ENCODE data around the gene GP9. TPM values are rescaled to one million over a fixed set of nuclear protein-coding genes. Genes with fewer than 3 reads are reported as not detected.

Gene GP9
- total RNA-seq, 1 experiment from 2014 or later: not detected

DNA sequence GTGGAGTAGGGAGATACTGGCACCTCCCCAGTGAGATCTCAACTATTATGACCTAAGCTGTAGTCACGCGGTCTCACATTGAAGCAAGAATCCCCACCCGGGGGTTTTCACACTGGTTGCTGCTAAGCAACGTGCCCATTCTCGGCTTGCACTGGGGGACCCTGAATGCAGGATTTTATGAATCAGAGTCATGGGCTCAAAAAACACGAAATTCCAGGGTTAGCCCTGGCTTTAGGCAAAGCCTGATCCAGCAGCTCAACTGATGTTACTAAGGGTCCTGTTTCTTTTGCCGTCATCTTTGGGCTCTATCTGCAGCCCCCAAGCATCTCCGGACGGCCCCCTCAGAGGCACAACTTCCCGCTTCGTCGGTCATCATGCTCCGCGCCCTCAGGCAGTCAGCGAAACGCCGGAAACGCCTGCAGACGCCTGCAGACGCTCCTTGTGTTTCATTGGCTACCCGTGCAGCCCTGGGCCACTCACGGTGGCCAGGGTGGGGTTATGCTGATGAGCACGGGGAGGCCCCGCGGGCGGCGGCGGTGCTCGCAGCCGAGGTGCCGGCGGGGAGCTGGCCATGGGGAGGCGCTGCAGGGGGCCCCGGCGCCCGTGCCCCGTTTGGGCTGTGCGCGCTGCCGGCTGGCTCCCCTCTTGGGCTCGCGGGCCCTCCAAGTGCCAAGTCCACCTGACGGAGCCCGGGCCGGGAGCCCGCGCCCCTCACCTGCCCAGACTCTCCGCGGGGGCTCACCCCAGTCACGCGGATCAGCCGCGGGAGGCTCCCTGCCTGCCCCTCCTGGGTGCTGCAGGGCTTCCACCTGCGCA lies 33.6 kb upstream of the GP9 start:
- in situ Hi-C loops (cut with HindIII; ENCODE audit: low sequenced_read_pairs): no loop called here
- peak; percentile 88 for DNase-seq (ENCODE audit: low spot score)

DNA sequence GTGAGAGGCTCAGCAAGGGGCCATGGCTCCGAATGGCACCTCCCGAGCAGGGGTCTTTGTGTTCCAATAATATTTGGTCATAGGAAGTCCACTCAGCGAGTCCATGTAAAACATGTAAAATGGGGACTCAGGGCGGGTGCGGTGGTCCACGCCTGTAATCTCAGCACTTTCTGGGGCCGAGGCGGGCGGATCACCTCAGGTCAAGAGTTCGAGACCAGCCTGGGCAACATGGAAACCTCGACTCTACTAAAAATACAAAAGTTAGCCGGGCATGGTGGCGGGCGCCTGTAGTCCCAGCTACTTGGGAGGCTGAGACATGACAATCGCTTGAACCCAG lies 33.1 kb upstream of the GP9 start:
- in situ Hi-C loops (cut with HindIII; ENCODE audit: low sequenced_read_pairs): no loop called here
- no peak for DNase-seq (ENCODE audit: low spot score)

DNA sequence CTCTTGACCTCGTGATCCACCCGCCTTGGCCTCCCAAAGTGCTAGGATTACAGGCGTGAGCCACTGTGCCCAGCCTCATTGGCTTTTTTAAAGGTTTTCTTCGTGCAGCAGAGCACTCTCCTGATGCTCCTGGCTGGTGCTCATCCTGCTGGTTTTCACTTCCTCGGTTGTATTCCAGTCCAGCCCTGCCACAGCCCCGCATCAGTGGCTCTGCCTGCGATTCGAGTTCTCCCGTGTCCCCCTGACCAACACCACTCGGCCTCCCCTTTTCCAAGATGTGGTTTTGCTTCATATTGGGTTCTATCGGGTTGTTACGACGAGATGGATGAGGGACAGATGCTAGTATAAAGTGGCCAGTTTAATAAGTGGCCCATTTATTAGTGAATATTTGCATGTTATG lies 31.7 kb upstream of the GP9 start:
- no peak for DNase-seq (ENCODE audit: low spot score)
- in situ Hi-C loops (cut with HindIII; ENCODE audit: low sequenced_read_pairs): no loop called here

- in situ Hi-C loops (cut with HindIII; ENCODE audit: low sequenced_read_pairs): no loop called here
- DNase-seq (ENCODE audit: low spot score): no peak
Measured at GRCh38 chr3:129030611-129031010, 30.0 kb upstream of the GP9 start.

GRCh38 chr3:129031476-129032215 lies 28.9 kb upstream of the GP9 start:
- in situ Hi-C loops (cut with HindIII; ENCODE audit: low sequenced_read_pairs): no loop called here

GRCh38 chr3:129032716-129033115 lies 27.9 kb upstream of the GP9 start:
- DNase-seq (ENCODE audit: low spot score): no peak
- in situ Hi-C loops (cut with HindIII; ENCODE audit: low sequenced_read_pairs): no loop called here

More at GRCh38 chr3:129031476-129032215, 28.9 kb upstream of the GP9 start:
- DNase-seq (ENCODE audit: low spot score): no peak

- DNase-seq (ENCODE audit: low spot score): no peak
- in situ Hi-C loops (cut with HindIII; ENCODE audit: low sequenced_read_pairs): no loop called here
Measured at GRCh38 chr3:129033151-129033550, 27.4 kb upstream of the GP9 start.

DNA sequence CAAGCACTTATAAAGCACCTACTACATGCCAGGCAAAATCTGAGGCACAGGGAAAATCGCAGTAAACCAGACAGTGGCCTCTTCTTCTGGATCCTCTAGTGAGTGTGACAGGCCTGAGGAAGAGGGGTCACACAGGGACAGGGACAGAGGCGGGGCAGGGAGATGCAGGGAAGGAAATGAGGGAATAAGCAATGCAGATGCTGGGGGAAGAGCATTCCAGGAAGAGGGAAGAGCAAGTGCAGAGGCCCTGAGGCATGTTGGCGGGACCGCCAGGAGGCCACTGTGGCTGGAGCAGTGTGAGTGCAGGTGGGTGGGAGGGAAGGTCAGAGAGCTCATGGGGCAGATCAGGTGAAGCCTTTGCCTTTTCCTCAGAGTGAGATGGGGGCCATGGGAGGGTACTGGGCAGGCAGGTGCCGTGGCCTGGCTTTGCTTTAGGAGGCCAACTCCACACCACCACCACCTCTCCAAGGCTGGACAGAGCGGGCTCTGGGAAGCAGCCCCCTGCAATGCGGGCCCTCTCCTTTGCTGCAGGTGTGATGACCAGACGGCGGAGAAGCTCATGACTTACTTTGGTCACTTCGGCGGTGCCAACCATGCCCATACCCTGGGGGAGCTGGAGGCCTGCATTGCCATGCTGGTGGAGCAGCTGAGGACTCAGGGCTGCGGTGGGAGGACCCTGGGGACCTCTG lies 26.8 kb upstream of the GP9 start:
- in situ Hi-C loops (cut with HindIII; ENCODE audit: low sequenced_read_pairs): no loop called here
- no peak for DNase-seq (ENCODE audit: low spot score)

DNA sequence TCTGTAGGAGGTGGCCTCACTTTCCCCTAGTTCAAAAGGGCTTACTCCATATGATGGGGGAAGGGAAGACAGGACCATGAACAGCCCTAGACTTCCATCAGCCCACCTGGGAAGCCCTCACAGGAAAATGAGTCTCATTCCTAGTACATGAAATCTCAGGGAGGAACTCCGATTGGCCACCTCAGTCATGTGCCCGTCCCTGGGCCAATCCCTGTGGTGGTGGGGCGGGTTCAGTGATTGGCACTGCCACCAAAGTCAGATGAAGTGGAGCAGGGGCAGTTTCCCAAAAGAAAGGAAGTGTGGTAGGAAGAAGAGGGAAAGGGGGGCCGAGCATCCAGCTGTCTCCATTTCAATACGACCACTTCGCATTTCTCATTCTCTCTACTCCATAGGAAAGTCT lies 25.9 kb upstream of the GP9 start:
- DNase-seq (ENCODE audit: low spot score): no peak
- in situ Hi-C loops (cut with HindIII; ENCODE audit: low sequenced_read_pairs): no loop called here

DNA sequence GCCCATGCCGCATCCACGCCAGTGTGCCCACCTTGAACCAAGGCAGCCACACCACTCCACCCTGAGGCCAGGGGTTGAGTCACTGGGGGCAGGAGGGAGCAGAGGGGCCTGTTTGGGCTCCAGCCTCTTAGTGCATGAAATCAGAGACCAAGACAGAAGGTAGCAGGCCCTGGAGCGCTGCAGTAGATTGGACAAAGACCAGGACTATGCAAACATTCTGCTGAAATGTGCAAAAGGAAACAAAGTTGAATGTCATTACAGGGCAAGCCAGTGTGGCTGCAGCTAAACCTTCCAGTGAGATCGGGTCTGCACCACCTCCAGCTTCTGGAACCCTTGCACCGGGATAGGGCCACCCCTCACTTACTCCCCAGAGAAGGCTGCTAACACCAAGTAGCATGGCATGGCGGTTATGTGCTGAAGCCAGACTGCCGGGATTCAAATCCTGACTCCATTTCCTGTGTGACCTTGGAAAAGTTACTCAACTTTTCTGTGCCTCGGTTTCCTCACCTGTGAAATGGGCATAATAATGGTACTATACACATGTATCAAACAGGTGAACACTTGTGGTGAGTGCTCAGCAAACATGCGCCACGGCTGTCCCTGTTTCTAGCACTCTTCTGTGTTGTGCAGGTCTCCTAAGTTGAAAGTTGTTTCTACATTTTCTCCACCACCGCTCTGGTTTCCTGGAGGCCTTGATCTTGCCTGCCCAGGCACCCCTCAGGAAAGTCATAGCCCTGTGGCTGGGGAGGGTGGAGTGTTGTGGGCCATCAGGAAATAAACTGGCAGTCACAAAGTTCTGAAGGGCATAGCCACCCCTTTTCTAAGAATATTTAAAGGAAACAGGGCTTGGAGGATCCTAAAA lies 25.0 kb upstream of the GP9 start:
- DNase-seq (ENCODE audit: low spot score): no peak
- in situ Hi-C loops (cut with HindIII; ENCODE audit: low sequenced_read_pairs): no loop called here

DNA sequence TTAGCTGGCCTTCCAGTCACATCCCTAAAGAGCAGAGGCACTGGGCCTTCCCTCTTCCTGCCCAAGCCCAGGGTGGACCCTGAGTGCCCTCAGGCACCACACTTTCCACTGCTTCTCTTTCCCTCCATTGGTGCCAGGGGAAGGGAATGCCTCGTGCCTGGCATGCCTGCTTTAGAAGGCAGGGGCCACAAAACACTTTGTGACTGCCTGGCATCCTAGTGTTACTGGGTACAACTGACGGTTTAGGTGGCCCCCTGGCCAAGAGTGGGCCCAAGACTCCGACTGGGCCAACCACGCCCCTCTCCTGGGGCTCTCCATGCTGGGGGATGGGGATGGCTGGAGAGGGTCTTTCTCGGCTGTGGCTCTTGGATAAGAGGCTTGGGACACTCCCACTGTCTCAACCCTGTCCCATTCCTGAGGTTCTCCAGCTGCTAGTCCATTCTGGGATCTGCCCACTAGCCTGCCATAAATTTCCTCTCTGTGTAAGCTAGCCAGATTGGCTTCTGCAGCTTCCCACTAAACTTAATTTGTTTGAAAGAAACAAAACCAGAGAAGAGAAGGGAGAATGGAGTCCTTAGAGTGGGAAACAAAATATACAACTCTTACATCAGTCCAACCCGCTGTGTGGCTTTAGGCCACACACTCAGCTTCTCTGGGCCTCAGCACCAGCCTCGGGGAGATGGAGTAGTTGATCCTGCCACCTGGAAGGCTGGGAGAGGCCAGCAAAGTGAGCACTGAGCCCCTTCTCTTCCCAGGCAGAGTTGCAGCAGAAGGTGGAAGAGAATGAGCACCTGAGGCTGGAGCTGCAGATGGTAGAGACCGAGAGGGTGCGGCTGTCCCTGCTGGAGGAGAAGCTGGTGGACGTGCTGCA lies 24.1 kb upstream of the GP9 start:
- DNase-seq (ENCODE audit: low spot score): no peak
- in situ Hi-C loops (cut with HindIII; ENCODE audit: low sequenced_read_pairs): no loop called here

- no peak for DNase-seq (ENCODE audit: low spot score)
- in situ Hi-C loops (cut with HindIII; ENCODE audit: low sequenced_read_pairs): no loop called here
Measured at GRCh38 chr3:129037093-129037419, 23.5 kb upstream of the GP9 start.

DNA sequence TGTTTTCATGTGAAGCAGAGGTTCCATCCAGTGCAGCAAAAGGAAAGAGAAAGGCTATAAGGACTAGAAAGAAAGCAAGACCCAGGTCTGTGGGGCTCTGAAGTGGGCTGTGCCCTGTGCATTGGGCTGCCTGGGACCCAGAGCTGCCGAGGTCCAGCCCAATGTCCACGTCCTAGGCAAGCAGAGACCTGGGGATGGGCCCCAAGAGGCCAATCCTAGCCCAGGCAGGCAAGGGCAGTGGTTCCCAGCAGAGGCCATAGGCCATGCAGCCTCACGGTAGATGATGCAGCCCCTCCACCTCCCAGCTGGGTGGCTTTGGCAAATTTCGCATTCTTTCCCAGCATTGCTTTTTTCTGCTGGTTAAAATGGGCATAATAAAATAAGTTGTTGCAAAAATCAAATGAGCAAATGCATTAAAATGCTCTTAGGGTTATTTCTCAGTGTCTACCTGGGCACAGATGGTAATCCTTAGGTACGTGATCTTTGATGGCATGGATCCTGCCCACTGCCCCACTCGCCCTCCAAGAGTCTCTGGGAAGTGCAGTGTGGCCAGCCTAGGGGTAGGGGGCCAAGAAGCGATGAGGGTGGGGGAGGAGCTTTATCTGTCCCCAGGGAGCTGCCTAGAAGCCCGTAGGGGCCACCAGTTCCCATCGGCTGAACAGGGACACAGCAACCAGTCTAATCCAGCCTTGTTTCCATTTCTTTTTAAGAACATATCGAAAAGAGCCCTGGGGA lies 22.3 kb upstream of the GP9 start:
- in situ Hi-C loops (cut with HindIII; ENCODE audit: low sequenced_read_pairs): no loop called here

DNA sequence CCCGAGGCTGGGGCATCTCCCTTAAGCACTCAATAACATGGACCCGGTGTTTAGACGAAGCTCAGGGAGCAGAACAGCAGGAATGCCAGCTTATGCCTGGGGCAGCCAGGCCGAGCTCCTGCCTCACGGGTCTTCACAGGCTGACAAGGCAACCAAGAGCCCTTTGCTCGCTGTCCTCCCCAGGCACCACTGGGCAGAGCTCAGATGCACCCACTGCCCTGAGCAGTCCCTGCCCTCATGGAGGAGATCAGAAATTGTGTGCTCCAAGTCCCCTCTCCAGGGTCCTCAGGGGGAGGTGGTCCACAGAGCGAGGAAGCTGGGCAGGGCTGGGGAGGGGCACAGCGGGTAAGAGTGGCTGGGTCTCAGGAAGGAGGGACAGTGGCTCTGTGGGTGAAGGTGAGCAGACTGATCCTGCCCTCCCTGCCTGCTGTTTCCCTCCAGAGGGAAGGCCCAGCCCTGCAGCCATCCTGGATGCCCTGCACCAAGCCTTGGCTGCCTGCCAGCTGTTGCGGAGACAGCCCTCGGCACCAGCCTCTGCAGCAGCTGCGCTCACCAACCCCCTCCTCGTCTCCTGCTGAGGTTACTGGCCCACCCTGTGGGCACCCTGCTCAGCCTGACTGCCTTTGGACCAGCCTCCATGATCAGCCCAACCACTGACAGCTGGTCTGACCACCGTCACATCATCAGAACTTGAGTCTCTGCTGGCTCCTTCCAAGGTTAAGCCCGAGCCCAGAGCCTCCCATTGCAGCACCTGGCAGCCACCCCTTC lies 21.1 kb upstream of the GP9 start:
- in situ Hi-C loops (cut with HindIII; ENCODE audit: low sequenced_read_pairs): no loop called here
- no peak for DNase-seq (ENCODE audit: low spot score)

More for the DNA sequence above, 22.3 kb upstream of the GP9 start:
- no peak for DNase-seq (ENCODE audit: low spot score)

DNA sequence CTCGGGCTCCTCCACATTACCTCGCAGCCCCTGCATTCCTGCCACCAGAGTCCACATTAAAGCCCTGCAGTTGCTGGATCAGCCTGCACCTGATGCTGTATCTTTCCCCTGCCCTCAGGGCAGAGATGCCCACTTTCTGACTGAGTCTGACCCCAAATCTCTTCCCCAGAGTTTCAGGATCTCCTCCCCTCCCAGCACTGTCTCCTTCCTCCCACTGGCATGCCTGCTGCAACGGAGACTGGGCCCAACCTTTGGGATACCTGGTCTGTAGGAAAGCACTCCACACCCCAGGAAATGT lies 20.6 kb upstream of the GP9 start:
- in situ Hi-C loops (cut with HindIII; ENCODE audit: low sequenced_read_pairs): no loop called here
- no peak for DNase-seq (ENCODE audit: low spot score)

GRCh38 chr3:129040579-129041300 lies 19.8 kb upstream of the GP9 start:
- in situ Hi-C loops (cut with HindIII; ENCODE audit: low sequenced_read_pairs): no loop called here
- no peak for DNase-seq (ENCODE audit: low spot score)

GRCh38 chr3:129045675-129046036 lies 14.9 kb upstream of the GP9 start:
- in situ Hi-C loops (cut with HindIII; ENCODE audit: low sequenced_read_pairs): no loop called here
- peak; percentile 22 for DNase-seq (ENCODE audit: low spot score)

All from G401 (cell line).